HG03066 (cell line): ENCODE measurements around the gene PRKN.

ENCODE experiments used
- ATAC-seq: cut with Tn5 transposase; IDR thresholded peaks from one replicate; pipeline ENCODE4 v1.9.1; 2021; ENCODE audit warnings: low read depth; ENCODE audit not compliant: unreplicated experiment

The PRKN gene

DNA sequence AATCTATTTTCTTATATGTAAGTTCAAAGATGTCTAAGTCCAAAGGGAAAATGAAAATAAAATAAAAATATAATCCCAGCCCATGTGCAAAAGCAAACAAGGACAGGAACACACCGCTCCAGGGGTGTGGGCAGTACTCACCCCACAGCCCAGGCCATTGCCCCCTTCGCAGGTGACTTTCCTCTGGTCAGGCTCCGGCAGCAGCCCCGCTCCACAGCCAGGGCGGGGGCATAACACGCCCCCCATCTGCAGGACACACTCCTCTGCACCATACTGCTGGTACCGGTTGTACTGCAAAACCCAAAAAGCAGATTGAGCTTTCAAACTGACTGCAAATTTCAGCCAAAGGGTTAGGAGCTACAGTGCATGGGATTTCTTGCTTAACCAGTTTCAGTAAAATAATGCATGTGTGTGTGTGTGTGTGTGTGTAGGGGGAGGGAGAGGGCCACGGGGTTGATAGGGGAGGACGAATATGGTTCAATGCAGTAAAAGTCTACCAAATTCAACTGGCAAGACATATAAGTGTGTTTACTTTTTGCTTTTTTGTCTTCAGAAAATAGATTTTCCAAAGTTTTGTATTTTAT lies 1178.8 kb downstream of the PRKN start:
- no peak for ATAC-seq

DNA sequence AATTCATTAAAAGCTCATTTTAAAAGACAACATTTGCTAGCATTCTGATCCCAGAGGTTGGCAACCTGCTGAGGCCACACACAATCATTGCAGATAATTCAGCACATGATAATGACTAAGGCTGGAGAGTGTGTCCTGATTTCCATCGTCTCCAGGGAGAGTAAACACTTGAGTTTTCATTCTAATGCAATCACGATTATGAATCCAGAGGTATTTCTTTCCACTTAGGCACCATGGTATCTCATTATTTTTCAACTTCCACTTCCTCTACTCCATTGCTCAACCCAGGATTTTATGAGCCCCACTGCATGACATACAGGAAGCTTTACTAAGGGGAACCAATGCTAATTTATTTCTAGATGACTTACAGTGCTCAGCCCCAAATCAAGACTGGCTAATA lies 1179.9 kb downstream of the PRKN start:
- no peak for ATAC-seq

DNA sequence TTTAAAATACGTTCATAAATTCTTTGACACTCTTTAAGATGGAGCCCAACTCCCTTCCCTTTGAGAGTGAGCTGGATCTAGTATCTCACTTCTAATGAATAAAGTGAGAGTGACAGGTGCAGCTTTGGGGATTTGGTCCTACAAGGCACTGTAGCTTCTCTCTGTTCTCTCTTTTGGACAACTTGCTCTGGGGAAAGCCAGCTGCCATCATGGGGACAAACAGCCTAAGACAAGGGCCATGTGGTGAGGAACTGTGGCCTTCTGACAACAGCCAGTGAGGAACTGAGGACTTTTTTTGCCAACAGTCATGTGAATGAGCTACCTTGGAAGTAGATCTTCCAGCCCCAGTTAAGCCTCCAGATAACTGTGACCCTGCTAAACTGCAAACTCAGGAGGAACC lies 1180.9 kb downstream of the PRKN start:
- no peak for ATAC-seq

DNA sequence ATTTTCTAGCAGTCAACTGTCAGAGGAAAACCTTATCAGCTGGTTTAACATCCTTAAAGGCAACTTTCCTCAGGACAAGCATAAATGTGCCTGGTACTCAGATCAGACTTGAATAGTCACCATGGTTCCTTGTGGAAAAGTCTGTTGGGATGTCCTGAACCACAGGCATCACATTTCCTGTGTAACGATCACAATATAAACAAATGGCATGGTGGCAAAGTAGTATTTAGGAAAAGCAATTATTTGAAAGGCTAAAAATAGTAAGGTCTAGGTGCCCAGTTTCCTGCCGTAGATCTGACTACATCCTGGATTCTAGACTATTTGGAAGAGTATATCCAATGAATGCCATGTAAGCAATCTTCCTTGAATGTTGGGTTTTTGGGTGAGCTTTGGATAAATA lies 1181.8 kb downstream of the PRKN start:
- no peak for ATAC-seq

DNA sequence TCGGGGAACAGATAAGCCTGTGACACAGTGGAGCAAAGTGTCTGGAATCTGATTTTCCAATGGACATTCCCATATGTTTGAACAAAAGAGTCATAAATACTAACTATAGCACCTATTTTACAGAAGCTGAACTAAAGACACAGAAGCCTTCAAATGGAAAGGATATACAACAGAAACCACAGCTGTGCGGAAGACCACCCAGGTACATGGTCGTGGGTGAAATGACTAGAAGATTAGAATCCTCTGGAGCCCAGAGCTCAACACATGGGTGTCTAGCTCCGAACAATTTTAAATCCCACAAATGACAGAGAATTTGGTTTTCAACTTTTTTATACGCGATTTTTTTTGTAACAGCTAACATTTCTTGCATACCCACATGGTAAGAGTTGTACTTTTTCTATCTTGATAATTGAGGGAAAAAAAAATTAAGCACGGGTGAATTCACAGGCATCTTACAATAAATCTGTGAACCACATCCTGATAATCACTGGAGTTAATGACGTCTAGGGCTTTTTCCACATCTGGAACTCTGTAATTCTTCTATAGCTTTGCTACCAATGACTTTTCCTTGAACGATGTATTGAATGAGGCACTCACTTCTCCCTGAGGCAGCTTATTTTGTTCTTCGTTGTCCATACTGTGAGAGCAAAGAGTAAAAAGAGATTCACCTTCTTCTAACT lies 1182.6 kb downstream of the PRKN start:
- no peak for ATAC-seq

DNA sequence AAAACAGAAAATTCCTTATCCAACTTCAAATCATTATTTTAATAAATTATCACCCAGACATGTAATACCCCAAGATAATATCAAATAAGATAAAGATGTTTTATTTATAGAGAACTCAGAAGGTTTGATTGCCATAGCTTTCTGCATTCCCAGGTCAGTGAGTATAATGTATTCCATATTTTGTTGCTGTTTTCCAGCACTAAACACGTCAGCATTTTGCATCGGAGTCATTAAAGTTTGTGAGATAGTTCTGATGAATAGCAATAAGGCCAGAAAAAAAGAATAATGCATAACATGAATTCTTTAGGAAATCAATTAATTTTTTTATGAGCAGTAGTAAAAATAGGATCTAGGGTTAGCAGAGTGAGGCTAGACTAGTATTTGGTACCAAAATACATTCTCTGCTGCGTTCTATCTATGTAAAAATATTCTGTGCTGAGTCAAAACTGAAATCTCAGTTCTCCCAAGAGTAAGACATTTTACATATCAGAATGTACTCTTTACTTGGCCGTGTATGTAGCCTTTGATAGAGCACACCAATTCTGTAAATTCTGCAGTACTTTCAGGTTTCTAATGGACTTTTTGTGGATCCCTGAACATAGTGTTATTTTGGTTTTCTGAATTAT lies 1183.8 kb downstream of the PRKN start:
- ATAC-seq = no peak

DNA sequence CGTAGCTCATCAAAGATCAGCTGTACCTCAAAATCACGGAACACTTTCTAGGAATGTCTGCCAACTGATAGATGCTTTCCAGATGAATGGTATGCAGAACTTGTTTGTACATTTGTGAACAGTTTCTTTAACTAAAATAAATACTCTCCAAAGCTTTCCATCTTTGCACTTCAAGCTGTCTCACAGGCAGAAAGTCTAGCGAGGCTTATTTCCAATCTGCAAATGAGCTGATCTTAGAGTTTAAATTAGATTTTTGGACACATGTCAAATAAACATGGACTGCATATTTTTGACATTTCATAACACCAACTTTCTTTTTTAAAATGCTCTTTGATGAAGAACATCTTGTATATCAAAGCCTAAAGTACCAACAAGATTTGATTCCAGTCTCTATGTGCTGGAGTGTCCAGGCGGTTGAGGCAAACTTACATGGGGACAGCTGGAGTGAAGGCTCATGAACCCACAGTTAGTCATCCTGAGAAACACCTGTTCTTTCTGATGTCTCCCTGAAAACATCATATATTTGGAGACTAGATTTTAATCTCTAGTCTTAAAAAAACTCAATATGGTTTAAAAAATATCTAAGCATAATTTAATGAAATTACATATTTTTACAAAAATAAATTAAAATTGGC lies 1185.1 kb downstream of the PRKN start:
- ATAC-seq = no peak

DNA sequence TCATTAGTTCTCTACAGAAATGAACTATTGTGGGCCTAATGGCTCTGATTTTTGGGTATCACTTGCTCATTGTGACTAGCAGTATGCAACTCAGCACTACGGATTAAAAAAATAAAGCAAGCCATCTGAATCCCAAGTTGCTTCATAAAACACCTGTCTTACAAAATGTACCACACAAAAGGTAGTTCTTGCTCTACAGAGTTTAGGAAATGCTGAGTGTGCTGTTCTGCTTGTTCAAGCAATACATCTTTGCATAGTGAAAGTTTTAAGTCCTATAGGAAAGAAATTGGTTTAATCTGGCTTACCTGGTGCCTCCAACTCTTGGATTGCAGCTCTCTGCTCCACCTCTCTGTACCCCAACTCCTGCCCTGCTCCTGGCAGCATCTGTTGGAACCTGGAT lies 1187.0 kb downstream of the PRKN start:
- ATAC-seq = no peak

DNA sequence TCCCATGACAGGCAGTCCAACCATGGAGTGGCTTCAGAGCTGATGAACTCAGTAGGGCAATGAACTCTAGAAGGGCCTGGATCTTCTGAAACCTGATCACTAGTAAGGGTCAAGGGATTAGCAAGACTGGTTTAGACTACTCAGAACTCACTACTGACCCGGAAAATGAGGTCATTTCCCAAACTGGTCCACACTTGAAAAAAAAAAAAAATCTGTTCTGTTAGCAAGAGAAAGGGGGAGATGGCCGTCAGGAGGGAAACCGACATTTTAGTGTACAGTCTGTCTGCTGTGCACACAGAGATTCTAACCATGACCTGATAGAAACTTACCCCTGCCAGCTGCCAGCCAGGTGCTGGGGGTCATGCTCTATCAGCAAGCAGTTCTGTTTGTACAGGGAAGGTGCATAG lies 1191.3 kb downstream of the PRKN start:
- no peak for ATAC-seq

DNA sequence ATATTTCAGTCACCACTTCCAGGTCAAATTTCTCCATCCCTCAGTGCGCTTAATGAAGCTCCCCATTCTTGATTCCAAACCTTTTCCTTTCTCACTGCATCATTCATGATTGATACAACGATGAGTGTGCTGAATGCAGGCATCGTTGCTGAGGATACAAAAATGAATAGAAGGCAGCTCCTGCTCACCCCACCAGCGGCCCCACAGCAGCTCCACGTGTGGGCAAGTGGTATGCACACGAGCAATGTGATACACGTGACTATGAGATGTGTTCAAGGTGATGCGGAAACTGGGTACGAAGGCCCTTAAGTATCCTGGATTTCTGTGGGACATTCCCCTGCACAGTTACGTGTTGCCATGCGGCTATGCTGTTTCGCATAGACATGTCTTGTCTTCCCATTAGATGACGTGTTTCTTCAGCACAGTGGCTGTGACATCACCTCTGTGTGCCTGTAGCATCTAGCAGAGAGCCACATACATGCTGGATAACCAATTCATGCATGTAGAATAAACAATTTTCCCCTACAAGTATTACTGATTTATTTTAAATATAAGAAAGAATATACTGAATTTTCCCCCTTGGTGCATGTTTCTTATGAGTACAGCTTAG lies 1193.2 kb downstream of the PRKN start:
- ATAC-seq = no peak

DNA sequence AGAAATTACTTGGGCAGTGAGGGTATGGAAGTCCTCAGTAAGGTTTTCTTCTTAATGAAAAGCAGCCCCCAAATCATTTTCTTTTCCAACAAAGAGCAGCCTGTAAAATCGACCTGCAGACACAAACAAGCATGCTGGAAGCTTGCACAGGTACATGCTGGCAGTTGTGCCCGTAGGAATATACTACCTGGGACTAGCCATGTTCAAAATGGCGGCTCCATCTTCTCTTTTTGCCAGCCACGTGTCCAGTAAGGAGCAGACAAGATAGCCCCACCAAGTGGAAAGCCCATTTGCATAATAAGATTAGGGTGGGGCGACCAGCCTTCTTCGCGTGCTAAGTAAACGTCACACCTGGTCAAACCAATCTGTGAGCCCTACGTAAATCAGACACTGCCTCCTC lies 1194.3 kb downstream of the PRKN start:
- ATAC-seq = no peak

DNA sequence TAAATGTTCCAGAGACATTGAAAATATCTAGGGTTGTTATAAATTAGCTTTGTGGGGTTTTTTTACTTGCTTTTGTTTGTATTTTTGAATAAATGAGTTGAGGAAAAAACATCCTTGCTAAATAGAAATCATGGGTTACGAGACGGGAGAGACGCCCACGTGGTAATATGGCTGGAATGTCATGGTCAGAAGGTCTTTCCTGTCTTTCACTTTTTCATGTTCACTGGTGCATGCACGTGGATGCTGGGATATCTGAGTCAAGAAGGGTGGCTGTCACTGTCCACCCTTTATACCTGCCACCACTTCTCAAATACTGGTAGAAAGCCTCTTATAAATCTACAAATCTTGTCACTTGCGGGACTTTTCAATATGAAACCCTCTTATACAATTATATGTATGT lies 1195.0 kb downstream of the PRKN start:
- ATAC-seq = no peak

DNA sequence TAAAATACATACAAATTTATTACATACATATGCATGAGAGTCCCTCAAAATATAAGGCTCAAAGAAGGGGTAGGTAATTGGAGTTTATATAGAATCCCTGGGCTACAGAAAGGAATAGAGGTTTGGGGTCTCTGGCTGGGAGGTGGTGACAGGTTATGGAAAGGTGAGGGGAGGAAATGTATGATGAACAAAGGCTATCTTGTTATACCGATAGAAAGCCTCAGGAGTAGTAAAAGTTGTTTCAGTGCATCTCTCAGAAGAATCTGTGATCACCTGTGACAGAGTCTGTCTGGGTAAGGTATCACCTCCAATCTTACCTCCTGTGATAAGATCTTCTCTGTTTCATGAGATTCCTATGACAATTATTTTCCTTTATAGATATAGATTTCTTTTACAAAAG lies 1200.8 kb downstream of the PRKN start:
- ATAC-seq = no peak

DNA sequence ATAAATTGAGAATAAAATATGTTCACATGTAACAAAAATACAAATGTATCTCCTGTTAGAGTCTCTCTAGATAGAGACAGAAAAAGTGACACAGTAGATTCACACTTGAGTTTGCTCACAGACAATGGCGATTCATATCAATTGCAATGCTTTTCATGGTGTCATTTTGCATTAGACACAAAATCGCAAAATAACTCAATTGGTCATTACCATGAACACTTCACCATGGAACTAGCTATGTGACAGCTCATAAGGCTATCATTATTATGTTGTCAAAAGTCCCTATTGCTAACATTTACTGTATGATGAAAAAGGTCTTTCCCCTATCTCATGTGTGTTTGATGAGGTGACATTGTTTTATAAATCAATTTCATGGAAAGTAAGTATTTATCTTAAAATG lies 1204.2 kb downstream of the PRKN start:
- ATAC-seq = no peak

DNA sequence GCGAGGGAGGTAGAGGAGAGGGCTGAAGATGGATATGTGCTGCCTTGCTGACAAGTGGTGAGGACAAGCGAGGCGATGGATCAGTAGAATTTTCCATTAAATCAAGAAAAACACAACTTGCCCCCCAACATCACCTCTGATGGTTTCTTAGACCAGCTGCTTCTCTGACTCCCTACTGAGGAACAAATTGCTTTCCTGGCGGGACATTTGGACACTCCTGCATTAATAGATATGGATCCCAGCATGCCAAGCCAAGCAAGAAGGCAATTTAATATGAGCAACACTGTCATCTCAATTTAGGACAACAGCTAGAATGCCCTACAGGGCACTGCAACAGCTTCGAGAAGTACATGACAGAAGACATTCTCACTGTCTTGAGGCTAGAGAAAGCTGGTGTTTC lies 1205.3 kb downstream of the PRKN start:
- no peak for ATAC-seq

DNA sequence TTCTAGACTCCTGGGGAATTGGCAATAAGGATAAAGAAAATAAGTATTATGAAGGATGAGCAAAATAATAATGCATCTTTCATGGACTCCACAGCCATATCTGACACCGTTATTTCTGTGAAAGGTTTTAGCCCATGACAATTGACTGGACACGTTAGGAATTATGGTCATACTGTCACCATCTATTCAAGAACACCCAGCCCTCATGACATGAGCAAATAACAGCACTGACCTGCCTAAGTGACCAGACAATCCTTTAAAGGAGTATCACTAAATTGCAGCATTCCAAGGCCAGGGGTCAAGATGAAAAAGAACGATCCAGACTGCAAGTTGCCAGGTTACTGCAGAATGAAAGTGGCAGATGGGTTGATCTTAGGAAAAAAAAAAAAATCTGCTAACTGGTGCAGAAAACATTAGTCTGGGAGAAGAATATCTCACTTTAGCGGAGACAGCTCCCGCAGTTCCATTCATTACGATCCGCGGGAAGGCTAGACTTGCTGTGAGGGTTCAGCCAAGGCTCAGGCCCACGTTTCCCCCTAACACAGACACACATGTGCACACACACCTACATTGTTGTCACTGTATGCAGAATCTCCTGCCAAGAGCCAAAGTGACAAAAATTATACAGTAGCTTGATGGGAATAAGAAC lies 1216.0 kb downstream of the PRKN start:
- no peak for ATAC-seq

DNA sequence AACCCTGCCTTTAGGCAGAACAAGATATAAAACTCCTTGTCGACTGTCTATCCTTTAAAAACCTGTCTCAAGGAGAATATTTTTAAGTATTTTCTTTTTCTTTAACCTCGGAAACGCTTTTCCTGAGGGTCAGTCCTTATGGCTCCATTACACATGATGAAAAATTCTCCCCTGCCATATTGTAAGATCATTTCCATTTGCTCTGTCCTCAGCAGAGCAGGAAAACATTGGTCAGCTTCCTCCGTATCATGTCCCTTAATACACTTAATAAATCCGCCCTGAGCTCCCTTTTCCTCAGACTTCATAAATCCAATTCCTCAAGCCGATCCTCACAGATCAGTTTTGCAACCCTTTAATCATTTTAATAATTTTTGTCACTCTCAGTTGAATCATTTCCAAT lies 1219.2 kb downstream of the PRKN start:
- no peak for ATAC-seq

DNA sequence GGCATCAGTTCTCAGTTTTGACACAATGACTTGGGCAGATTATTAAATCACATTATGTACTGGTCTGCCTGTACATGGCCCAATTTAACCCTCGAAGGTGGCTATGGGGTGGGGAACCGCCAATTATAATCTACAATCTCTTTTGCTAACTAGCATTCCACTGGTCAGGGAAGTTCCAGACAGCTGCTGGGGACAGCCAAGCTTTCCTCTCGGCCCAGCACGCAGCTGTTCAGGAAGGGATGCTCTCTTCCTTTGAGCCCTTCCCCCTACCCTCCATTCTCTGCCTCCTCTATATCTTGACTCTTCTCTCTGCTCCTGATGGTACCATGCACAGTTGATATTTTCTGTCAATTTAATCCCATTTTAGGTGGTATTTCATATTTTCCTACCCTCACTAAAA lies 1220.2 kb downstream of the PRKN start:
- ATAC-seq = no peak

DNA sequence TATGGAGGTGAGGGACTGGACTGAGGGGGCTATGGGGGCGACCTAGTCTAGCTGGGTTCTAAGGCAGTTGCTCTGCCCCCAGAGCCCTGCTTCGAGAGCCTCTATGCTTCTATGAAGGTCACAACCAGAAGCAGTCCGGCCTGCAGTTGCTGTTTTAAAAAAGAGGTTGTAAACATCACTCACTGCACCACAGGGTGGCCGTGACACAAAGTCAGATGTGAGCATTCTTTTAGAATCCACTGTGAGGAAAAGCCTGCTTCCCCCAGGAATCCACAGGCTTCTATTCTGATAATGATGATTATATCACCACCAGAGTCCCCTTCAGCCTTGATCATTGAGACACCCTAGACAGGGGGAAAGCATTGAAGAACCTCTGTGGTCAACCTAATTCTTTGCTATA lies 1224.0 kb downstream of the PRKN start:
- no peak for ATAC-seq

DNA sequence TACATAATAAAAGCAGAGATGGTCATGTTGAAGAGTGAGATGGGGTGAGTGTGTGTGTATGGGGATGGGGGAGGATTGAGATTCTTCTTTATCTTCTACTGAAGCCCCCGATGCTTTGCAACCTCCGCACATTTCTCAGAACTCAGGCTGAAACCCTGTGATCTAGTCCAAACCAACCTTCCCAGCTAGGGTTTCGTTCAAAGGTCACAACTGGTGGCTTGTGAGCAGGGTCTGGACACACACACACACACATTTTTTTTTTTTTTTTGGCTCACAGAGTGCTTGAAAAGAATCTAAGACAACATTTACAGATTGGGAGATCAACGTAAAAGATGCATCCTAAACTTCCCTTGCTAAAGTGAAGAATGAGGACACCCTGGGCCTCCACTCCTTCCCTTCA lies 1228.7 kb downstream of the PRKN start:
- ATAC-seq = no peak

DNA sequence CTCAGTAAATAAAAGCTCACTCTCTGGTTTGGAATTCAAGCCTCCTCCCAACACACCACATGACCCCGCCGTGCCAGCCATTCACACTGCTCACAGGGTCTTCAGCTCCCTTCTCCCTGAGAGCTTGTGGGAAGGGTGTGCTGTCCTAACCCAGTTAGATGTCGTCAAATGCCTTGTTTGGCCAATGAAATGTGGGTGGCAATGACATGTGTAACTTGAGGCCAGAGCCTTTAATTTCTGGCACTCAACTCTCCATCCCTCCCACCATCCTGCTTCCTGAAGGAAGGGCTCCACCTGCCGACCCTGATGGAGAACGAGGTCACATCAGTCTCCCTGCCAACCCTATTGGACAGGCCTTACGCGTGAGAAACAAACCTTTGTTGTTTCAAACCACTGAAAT lies 1229.2 kb downstream of the PRKN start:
- ATAC-seq = no peak
